HT-29 (cell line): ENCODE data around the gene TP53BP1. TPM values are rescaled to one million over a fixed set of nuclear protein-coding genes. Genes with fewer than 3 reads are reported as not detected.

Experiments used
- DNase-seq: peaks from one replicate; pipeline ENCODE4 v3.0.0-alpha.2; 2015; ENCODE audit warnings: low spot score
- total RNA-seq: library from RNA; depleted of rRNA; stranded (reverse); fragments of >200 nt; shearing (Covaris generic); gene quantifications from 2 replicates; pipeline ENCODE4 v1.2.3, GENCODE V29; 2014; rRNA removed

The TP53BP1 gene
- total RNA-seq, 1 experiment from 2014 or later, result 39.4 TPM

DNA sequence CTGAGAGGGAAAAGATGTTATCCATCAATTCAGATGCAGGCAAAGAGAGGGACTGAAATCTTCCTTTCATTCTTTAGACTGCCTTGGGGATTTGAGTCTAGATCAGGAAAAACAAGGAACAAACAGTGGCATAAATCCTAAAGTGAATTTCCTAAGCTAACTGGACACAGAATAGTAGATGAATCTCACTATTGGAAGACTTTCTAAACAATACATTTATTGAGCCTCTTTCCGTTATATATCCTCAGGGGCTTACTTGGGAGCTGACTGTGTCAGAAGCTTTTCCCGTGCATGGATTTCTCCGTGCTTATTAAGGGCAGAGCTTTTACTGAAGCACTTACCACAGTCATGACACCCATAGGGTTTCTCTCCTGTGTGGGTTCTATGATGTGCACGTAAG lies 132.1 kb downstream of the TP53BP1 start:
- DNase-seq, result no peak

Other genes starting within 250 kb of the TP53BP1 start
- gene TGM5, start 226.2 kb downstream of the TP53BP1 start, total RNA-seq, result not detected in 2 replicates
- gene TGM7, start 190.9 kb downstream of the TP53BP1 start, total RNA-seq, result not detected in 2 replicates
- 10.5 and 12.9 TPM in 2 replicates for gene LCMT2, start 162.6 kb downstream of the TP53BP1 start, total RNA-seq
- gene ZSCAN29, start 122.1 kb downstream of the TP53BP1 start, total RNA-seq, result 42.2 and 48.7 TPM in 2 replicates
- 35.7 and 37.6 TPM in 2 replicates for gene TUBGCP4, start 122.1 kb downstream of the TP53BP1 start, total RNA-seq
- gene MAP1A, start 24.5 kb upstream of the TP53BP1 start, total RNA-seq, result 0.46 and 0.50 TPM in 2 replicates
- 51.8 and 62.5 TPM in 2 replicates for gene PPIP5K1, start 97.1 kb upstream of the TP53BP1 start, total RNA-seq
- 2.6 and 7.6 TPM in 2 replicates for gene CKMT1B, start 100.9 kb upstream of the TP53BP1 start, total RNA-seq
- 0.18 TPM in 1 of 2 replicates, not detected in the other for gene STRC, start 125.6 kb upstream of the TP53BP1 start, total RNA-seq
- 2.9 and 5.0 TPM in 2 replicates for gene CATSPER2, start 155.7 kb upstream of the TP53BP1 start, total RNA-seq
- 1.9 and 2.7 TPM in 2 replicates for gene CKMT1A, start 200.7 kb upstream of the TP53BP1 start, total RNA-seq